WTC11 (cell line): ENCODE measurements around the gene SNX5. TPM values are rescaled to one million over a fixed set of nuclear protein-coding genes. Genes with fewer than 3 reads are reported as not detected.

Experiments
- ATAC-seq: fragments of 200-7000 bp; cut with Tn5 transposase; 2 replicates; pipeline ENCODE4 v1.10.0; 2021; ENCODE audit warnings: mild to moderate bottlenecking, moderate library complexity
- CTCF ChIA-PET: fragments of 300-600 bp; sonication (Branson Sonifier 250); formaldehyde crosslinking; loops from one replicate; lab custom pipeline; 2021; ENCODE audit warnings: antibody characterized with exemption; lab: Charles Lee
- POLR2A ChIA-PET: fragments of 350-600 bp; sonication (Branson Sonifier 250); formaldehyde crosslinking; loops from one replicate; lab custom pipeline; 2021; ENCODE audit warnings: antibody characterized with exemption; lab: Charles Lee
- DNase-seq: peaks from one replicate; pipeline ENCODE4 v3.0.0; 2021; ENCODE audit warnings: low spot score
- H3K27ac Mint-ChIP-seq: 2 replicates; pipeline ENCODE4 v1.8.0; 2021; ENCODE audit warnings: mixed read lengths
- H3K27me3 Mint-ChIP-seq: 2 replicates; pipeline ENCODE4 v1.8.0; 2021; ENCODE audit warnings: low read depth, mild to moderate bottlenecking, moderate library complexity, mixed read lengths
- H3K36me3 Mint-ChIP-seq: 2 replicates; pipeline ENCODE4 v1.8.0; 2021; ENCODE audit warnings: mixed read lengths
- H3K4me1 Mint-ChIP-seq: 2 replicates; pipeline ENCODE4 v1.8.0; 2022; ENCODE audit warnings: mixed read lengths
- H3K4me3 Mint-ChIP-seq: 2 replicates; pipeline ENCODE4 v1.8.0; 2021; ENCODE audit warnings: mild to moderate bottlenecking, moderate library complexity, mixed read lengths
- H3K9me3 Mint-ChIP-seq: 2 replicates; pipeline ENCODE4 v1.8.0; 2021; ENCODE audit warnings: mixed read lengths
- CREB1 ChIP-seq: sonication (generic); formaldehyde crosslinking; IDR thresholded peaks from 2 replicates; pipeline ENCODE4 v1.8.0; 2023; ENCODE audit warnings: mild to moderate bottlenecking, missing genetic modification reagents
- FOXJ3 ChIP-seq: sonication (generic); formaldehyde crosslinking; IDR thresholded peaks from 2 replicates; pipeline ENCODE4 v1.9.0; 2021; ENCODE audit warnings: missing genetic modification reagents, mild to moderate bottlenecking, borderline replicate concordance
- FOXK1 ChIP-seq: sonication (generic); formaldehyde crosslinking; IDR thresholded peaks from 2 replicates; pipeline ENCODE4 v1.8.0; 2022; ENCODE audit warnings: mild to moderate bottlenecking, moderate library complexity, missing genetic modification reagents
- GABPB1 ChIP-seq: sonication (generic); formaldehyde crosslinking; IDR thresholded peaks from 2 replicates; pipeline ENCODE4 v1.8.1; 2023; ENCODE audit warnings: mild to moderate bottlenecking, missing genetic modification reagents
- MXD4 ChIP-seq: fragments of 250-450 bp; sonication (Bioruptor Pico); IDR thresholded peaks from 2 replicates; pipeline ENCODE4 v1.8.0; 2021; ENCODE audit warnings: mild to moderate bottlenecking, moderate library complexity, borderline replicate concordance
- NFATC4 ChIP-seq: fragments of 250-450 bp; sonication (Bioruptor Pico); IDR thresholded peaks from 2 replicates; pipeline ENCODE4 v1.9.0; 2021; ENCODE audit warnings: mild to moderate bottlenecking
- NFYB ChIP-seq: sonication (generic); formaldehyde crosslinking; conservative IDR thresholded peaks from 2 replicates; pipeline ENCODE4 v1.8.0; 2022; ENCODE audit warnings: low read depth, missing genetic modification reagents
- NR3C1 ChIP-seq: sonication (generic); formaldehyde crosslinking; conservative IDR thresholded peaks from 2 replicates; pipeline ENCODE4 v1.8.1; 2023; ENCODE audit warnings: low read depth, mild to moderate bottlenecking, missing genetic modification reagents
- OVOL2 ChIP-seq: fragments of 250-450 bp; sonication (Bioruptor Pico); IDR thresholded peaks from 2 replicates; pipeline ENCODE4 v1.9.0; 2021; ENCODE audit warnings: mild to moderate bottlenecking, borderline replicate concordance
- RELA ChIP-seq: sonication (generic); formaldehyde crosslinking; IDR thresholded peaks from 2 replicates; pipeline ENCODE4 v1.8.1; 2022; ENCODE audit warnings: missing genetic modification reagents, mild to moderate bottlenecking, borderline replicate concordance
- SP1 ChIP-seq: sonication (generic); formaldehyde crosslinking; conservative IDR thresholded peaks from 2 replicates; pipeline ENCODE4 v1.8.1; 2022; ENCODE audit warnings: missing genetic modification reagents
- TCF7 ChIP-seq: sonication (generic); formaldehyde crosslinking; IDR thresholded peaks from 2 replicates; pipeline ENCODE4 v1.8.0; 2022; ENCODE audit warnings: mild to moderate bottlenecking, low read depth, missing genetic modification reagents, moderate library complexity
- ZNF317 ChIP-seq: sonication (generic); formaldehyde crosslinking; IDR thresholded peaks from 2 replicates; pipeline ENCODE4 v1.8.1; 2023; ENCODE audit warnings: low read depth, mild to moderate bottlenecking, moderate library complexity, missing genetic modification reagents, borderline replicate concordance
- ZNF671 ChIP-seq: fragments of 250-450 bp; sonication (Bioruptor Pico); IDR thresholded peaks from 2 replicates; pipeline ENCODE4 v1.8.0; 2021; ENCODE audit warnings: mild to moderate bottlenecking
- total RNA-seq: library from RNA; stranded (reverse); gene quantifications from 3 replicates; pipeline ENCODE4 v1.2.3, GENCODE V29; 2021
- TF ChIP-seq, protein P1 (sequence below): sonication (generic); formaldehyde crosslinking; conservative IDR thresholded peaks from 2 replicates; pipeline ENCODE4 v1.8.1; 2022; ENCODE audit warnings: mild to moderate bottlenecking, missing genetic modification reagents
- TF ChIP-seq, protein P2 (sequence below): fragments of 250-450 bp; sonication (Bioruptor Pico); IDR thresholded peaks from 2 replicates; pipeline ENCODE4 v1.9.0; 2021; ENCODE audit warnings: mild to moderate bottlenecking
- TF ChIP-seq, protein P3 (sequence below): sonication (generic); formaldehyde crosslinking; IDR thresholded peaks from 2 replicates; pipeline ENCODE4 v1.8.0; 2023; ENCODE audit warnings: missing genetic modification reagents
- TF ChIP-seq, protein P4 (sequence below): sonication (generic); formaldehyde crosslinking; IDR thresholded peaks from 2 replicates; pipeline ENCODE4 v1.8.0; 2023; ENCODE audit warnings: missing genetic modification reagents, mild to moderate bottlenecking, borderline replicate concordance
- TF ChIP-seq, protein P5 (sequence below): fragments of 200-600 bp; IDR thresholded peaks from 2 replicates; pipeline ENCODE4 v1.8.0; 2022; ENCODE audit warnings: antibody characterized with exemption

The SNX5 gene
- total RNA-seq, 1 experiment from 2014 or later: 192 TPM

DNA sequence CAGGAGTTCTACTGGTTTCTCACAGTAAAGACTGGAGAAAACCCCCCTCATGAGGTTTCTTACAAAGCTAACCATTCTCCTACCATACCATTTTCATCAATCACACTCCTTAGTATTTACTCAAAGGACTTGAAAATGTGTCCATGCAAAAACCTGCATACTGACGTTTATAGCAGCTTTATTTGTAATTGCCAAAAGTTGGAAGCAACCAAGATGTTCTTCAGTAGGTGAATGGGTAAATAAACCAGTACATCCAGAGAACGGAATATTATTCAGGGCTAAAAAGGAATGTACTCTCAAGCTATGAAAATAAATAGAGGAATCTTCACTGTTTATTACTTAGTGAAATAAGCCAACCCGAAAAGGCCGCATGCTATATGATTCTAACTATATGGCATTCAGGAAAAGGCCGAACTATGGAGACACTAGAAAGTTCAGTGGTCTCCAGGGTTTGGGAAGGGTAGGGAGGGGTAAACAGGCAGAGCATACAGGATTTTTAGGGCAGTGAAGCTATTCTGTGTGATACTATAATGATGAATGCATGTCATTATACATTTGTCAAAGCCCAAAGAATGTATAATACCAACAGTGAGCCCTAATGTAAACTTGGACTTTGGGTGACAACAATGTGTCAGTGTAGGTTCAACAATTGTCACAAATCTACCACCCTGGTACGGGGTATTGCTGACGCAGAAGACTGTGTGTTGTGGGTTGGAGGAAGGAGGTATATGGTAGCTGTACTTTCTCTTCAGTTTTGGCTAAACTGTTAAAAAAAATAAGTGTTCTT lies 50.6 kb downstream of the SNX5 start:
- CTCF ChIA-PET: interaction anchor here (1.4 kb wide), 1 partner anchor 21 kb away, joined by 5 read pairs; no protein-coding TSS in a partner anchor

DNA sequence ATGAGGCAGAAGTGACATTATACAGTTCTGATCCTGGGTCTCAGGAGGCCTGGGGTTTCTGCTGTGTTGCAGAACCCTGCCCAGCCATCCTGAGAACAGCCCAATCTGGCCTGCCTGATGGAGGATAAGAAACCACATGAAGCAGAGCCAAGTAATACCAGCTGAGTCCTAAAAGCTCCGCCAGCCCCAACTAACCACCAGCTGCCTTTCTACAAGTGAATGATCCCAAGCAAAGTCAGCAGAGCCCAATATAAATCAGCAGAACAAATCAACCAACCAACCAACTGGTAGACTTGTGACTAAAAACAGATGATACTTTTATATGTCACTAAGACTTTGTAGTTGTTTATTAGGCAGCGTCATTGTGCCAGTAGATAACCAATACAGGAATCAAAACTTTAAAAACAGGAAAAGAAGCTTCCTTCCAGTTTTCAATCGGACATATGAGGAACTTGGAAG lies 52.1 kb downstream of the SNX5 start:
- no peak for ATAC-seq
- DNase-seq: no peak
- Mint-ChIP-seq H3K36me3 (no peaks in the 10 kb centered on the region), H3K4me1 (no peaks in the 10 kb centered on the region), H3K4me3 (no peak overlapping the region), H3K27ac (no peak overlapping the region), H3K9me3 (0 out of 2 replicates have a peak, but pooled peaks cover 1% of the 10 kb centered on the region), H3K27me3 (no peaks in the 10 kb centered on the region)
- CTCF ChIA-PET: no interaction called here
- POLR2A ChIA-PET: no interaction called here
- TF ChIP-seq OVOL2 (no peak), CREB1 (no peak), FOXJ3 (CRISPR knock-in tag) (no peak), ZNF671 (CRISPR knock-in tag) (no peak), NR3C1 (no peak), TCF7 (CRISPR knock-in tag) (no peak), RELA (CRISPR knock-in tag) (no peak), FOXK1 (CRISPR knock-in tag) (no peak), NFATC4 (CRISPR knock-in tag) (no peak)
- TF ChIP-seq, protein P1, sequence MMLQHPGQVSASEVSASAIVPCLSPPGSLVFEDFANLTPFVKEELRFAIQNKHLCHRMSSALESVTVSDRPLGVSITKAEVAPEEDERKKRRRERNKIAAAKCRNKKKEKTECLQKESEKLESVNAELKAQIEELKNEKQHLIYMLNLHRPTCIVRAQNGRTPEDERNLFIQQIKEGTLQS (CRISPR knock-in tag): no peak
- TF ChIP-seq, protein P2, sequence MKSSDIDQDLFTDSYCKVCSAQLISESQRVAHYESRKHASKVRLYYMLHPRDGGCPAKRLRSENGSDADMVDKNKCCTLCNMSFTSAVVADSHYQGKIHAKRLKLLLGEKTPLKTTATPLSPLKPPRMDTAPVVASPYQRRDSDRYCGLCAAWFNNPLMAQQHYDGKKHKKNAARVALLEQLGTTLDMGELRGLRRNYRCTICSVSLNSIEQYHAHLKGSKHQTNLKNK (CRISPR knock-in tag): no peak
- TF ChIP-seq, protein P3, sequence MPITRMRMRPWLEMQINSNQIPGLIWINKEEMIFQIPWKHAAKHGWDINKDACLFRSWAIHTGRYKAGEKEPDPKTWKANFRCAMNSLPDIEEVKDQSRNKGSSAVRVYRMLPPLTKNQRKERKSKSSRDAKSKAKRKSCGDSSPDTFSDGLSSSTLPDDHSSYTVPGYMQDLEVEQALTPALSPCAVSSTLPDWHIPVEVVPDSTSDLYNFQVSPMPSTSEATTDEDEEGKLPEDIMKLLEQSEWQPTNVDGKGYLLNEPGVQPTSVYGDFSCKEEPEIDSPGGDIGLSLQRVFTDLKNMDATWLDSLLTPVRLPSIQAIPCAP (CRISPR knock-in tag): no peak
- TF ChIP-seq, protein P4, sequence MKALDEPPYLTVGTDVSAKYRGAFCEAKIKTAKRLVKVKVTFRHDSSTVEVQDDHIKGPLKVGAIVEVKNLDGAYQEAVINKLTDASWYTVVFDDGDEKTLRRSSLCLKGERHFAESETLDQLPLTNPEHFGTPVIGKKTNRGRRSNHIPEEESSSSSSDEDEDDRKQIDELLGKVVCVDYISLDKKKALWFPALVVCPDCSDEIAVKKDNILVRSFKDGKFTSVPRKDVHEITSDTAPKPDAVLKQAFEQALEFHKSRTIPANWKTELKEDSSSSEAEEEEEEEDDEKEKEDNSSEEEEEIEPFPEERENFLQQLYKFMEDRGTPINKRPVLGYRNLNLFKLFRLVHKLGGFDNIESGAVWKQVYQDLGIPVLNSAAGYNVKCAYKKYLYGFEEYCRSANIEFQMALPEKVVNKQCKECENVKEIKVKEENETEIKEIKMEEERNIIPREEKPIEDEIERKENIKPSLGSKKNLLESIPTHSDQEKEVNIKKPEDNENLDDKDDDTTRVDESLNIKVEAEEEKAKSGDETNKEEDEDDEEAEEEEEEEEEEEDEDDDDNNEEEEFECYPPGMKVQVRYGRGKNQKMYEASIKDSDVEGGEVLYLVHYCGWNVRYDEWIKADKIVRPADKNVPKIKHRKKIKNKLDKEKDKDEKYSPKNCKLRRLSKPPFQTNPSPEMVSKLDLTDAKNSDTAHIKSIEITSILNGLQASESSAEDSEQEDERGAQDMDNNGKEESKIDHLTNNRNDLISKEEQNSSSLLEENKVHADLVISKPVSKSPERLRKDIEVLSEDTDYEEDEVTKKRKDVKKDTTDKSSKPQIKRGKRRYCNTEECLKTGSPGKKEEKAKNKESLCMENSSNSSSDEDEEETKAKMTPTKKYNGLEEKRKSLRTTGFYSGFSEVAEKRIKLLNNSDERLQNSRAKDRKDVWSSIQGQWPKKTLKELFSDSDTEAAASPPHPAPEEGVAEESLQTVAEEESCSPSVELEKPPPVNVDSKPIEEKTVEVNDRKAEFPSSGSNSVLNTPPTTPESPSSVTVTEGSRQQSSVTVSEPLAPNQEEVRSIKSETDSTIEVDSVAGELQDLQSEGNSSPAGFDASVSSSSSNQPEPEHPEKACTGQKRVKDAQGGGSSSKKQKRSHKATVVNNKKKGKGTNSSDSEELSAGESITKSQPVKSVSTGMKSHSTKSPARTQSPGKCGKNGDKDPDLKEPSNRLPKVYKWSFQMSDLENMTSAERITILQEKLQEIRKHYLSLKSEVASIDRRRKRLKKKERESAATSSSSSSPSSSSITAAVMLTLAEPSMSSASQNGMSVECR: no peak
- TF ChIP-seq, protein P5, sequence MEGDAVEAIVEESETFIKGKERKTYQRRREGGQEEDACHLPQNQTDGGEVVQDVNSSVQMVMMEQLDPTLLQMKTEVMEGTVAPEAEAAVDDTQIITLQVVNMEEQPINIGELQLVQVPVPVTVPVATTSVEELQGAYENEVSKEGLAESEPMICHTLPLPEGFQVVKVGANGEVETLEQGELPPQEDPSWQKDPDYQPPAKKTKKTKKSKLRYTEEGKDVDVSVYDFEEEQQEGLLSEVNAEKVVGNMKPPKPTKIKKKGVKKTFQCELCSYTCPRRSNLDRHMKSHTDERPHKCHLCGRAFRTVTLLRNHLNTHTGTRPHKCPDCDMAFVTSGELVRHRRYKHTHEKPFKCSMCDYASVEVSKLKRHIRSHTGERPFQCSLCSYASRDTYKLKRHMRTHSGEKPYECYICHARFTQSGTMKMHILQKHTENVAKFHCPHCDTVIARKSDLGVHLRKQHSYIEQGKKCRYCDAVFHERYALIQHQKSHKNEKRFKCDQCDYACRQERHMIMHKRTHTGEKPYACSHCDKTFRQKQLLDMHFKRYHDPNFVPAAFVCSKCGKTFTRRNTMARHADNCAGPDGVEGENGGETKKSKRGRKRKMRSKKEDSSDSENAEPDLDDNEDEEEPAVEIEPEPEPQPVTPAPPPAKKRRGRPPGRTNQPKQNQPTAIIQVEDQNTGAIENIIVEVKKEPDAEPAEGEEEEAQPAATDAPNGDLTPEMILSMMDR: no peak

More for the DNA sequence above, 50.6 kb downstream of the SNX5 start:
- Mint-ChIP-seq H3K4me3 (no peak overlapping the region), H3K27ac (no peak overlapping the region), H3K36me3 (no peaks in the 10 kb centered on the region), H3K9me3 (no peaks in the 10 kb centered on the region), H3K27me3 (no peaks in the 10 kb centered on the region), H3K4me1 (no peaks in the 10 kb centered on the region)
- no peak for ATAC-seq
- TF ChIP-seq SP1 (CRISPR knock-in tag): no peak
- TF ChIP-seq NFATC4 (CRISPR knock-in tag): no peak
- TF ChIP-seq NFYB (CRISPR knock-in tag): no peak
- TF ChIP-seq GABPB1 (CRISPR knock-in tag): 0 out of 2 replicates have a peak, but pooled peaks have one; percentile 17
- TF ChIP-seq ZNF317 (CRISPR knock-in tag): no peak
- no peak for TF ChIP-seq MXD4
- no peak for DNase-seq
- POLR2A ChIA-PET: no interaction called here
